ACC112 (cell line): ENCODE results near the gene HCN3.
"Not testable (repeated sequence)": the region's sequence is repeated elsewhere in the genome, so short reads cannot be mapped to it uniquely, and the experiment has no call there.

Experiments
- H2AFZ ChIP-seq: fragments of 200-600 bp; sonication (generic); one replicate; pipeline ENCODE4 v1.6.0; 2017; ENCODE audit warnings: antibody characterized with exemption, low read length; ENCODE audit not compliant: unreplicated experiment
- H3K27ac ChIP-seq: fragments of 200-600 bp; sonication (generic); 2 replicates; pipeline ENCODE4 v1.5.1; 2014; ENCODE audit warnings: low read depth, mild to moderate bottlenecking, antibody characterized with exemption, low read length, moderate library complexity
- H3K27me3 ChIP-seq: fragments of 200-600 bp; sonication (generic); 2 replicates; pipeline ENCODE4 v1.6.1; 2014; ENCODE audit warnings: mild to moderate bottlenecking, antibody characterized with exemption, low read length, moderate library complexity, mixed read lengths; ENCODE audit not compliant: insufficient read depth
- H3K36me3 ChIP-seq: fragments of 200-600 bp; sonication (generic); 2 replicates; pipeline ENCODE4 v1.6.1; 2016; ENCODE audit warnings: mild to moderate bottlenecking, antibody characterized with exemption, low read length, moderate library complexity, mixed read lengths; ENCODE audit not compliant: insufficient read depth
- H3K4me1 ChIP-seq: fragments of 200-600 bp; sonication (generic); one replicate; pipeline ENCODE4 v1.6.1; 2016; ENCODE audit warnings: low read length, mixed read lengths; ENCODE audit not compliant: insufficient read depth, unreplicated experiment, control insufficient read depth
- H3K4me3 ChIP-seq: fragments of 200-600 bp; sonication (generic); 2 replicates; pipeline ENCODE4 v1.5.1; 2014; ENCODE audit warnings: mild to moderate bottlenecking, low read depth, low read length
- H3K79me2 ChIP-seq: fragments of 200-600 bp; sonication (generic); one replicate; pipeline ENCODE4 v1.6.0; 2016; ENCODE audit warnings: low read length; ENCODE audit not compliant: control insufficient read depth, unreplicated experiment, insufficient read depth

The HCN3 gene

GRCh38 chr1:155277070-155277901 is at the start of gene HCN3:
Gene HCN3 (plus strand): TSS chr1:155277463. CDS start chr1:155277591, 128 bp downstream.
- no peaks in the 10 kb centered on the region for H3K36me3 ChIP-seq
- peaks cover 7% of the 10 kb centered on the region for H3K79me2 ChIP-seq
- peak within 1 kb of the TSS; percentile 86 for H3K4me3 ChIP-seq
- H3K27me3 ChIP-seq: no peaks in the 10 kb centered on the region
- no peak within 1 kb of the TSS for H3K27ac ChIP-seq
- peak within 1 kb of the TSS; percentile 88 for H2AFZ ChIP-seq
- H3K4me1 ChIP-seq: peaks cover 13% of the 10 kb centered on the region

- H3K27ac ChIP-seq: peak overlapping the region; percentile 73
These were observed 49.2 kb upstream of the HCN3 start for GRCh38 chr1:155228096-155228427.

GRCh38 chr1:155231302-155231701 is 46.0 kb upstream of the HCN3 start:
- H3K4me1 ChIP-seq, H3K4me3 ChIP-seq, H3K27me3 ChIP-seq, H3K79me2 ChIP-seq, H3K36me3 ChIP-seq, H3K27ac ChIP-seq, H2AFZ ChIP-seq: not testable (repeated sequence)

More at GRCh38 chr1:155228096-155228427, 49.2 kb upstream of the HCN3 start:
- H3K79me2 ChIP-seq: peaks cover 22% of the 10 kb centered on the region
- H3K36me3 ChIP-seq: no peaks in the 10 kb centered on the region
- H3K4me1 ChIP-seq: peaks cover 35% of the 10 kb centered on the region
- H3K27me3 ChIP-seq: no peaks in the 10 kb centered on the region
- peak overlapping the region; percentile 93 for H3K4me3 ChIP-seq
- H2AFZ ChIP-seq: peak overlapping the region; percentile 76

GRCh38 chr1:155232001-155232978 is 45.0 kb upstream of the HCN3 start:
- peaks cover 13% of the 10 kb centered on the region for H3K4me1 ChIP-seq
- not testable (repeated sequence) for H3K27me3 ChIP-seq, H3K79me2 ChIP-seq, H2AFZ ChIP-seq, H3K27ac ChIP-seq, H3K4me3 ChIP-seq, H3K36me3 ChIP-seq

- H3K27ac ChIP-seq, H2AFZ ChIP-seq, H3K4me3 ChIP-seq, H3K79me2 ChIP-seq, H3K4me1 ChIP-seq, H3K27me3 ChIP-seq, H3K36me3 ChIP-seq: not testable (repeated sequence)
These were observed 43.8 kb upstream of the HCN3 start for GRCh38 chr1:155233502-155233901.

GRCh38 chr1:155235375-155235774 is 41.9 kb upstream of the HCN3 start:
- H3K4me1 ChIP-seq, H3K4me3 ChIP-seq, H3K36me3 ChIP-seq, H3K27me3 ChIP-seq, H3K79me2 ChIP-seq, H3K27ac ChIP-seq, H2AFZ ChIP-seq: not testable (repeated sequence)

GRCh38 chr1:155236451-155236850 is 40.8 kb upstream of the HCN3 start:
- H3K79me2 ChIP-seq: no peaks in the 10 kb centered on the region
- H3K4me3 ChIP-seq: no peak overlapping the region
- H2AFZ ChIP-seq: no peak overlapping the region
- no peaks in the 10 kb centered on the region for H3K27me3 ChIP-seq
- no peaks in the 10 kb centered on the region for H3K36me3 ChIP-seq
- H3K27ac ChIP-seq: no peak overlapping the region
- peaks cover 11% of the 10 kb centered on the region for H3K4me1 ChIP-seq

- H2AFZ ChIP-seq: peak overlapping the region; percentile 57
- peak overlapping the region; percentile 78 for H3K4me3 ChIP-seq
- H3K27me3 ChIP-seq: no peaks in the 10 kb centered on the region
- no peak overlapping the region for H3K27ac ChIP-seq
- peaks cover 15% of the 10 kb centered on the region for H3K79me2 ChIP-seq
- no peaks in the 10 kb centered on the region for H3K36me3 ChIP-seq
- peaks cover 25% of the 10 kb centered on the region for H3K4me1 ChIP-seq
These were observed 36.1 kb upstream of the HCN3 start for GRCh38 chr1:155241069-155241679.

GRCh38 chr1:155241841-155242264 is 35.4 kb upstream of the HCN3 start:
- Histone ChIP-seq H3K4me1 (peaks cover 24% of the 10 kb centered on the region), H2AFZ (no peak overlapping the region), H3K27ac (no peak overlapping the region), H3K79me2 (peaks cover 15% of the 10 kb centered on the region), H3K4me3 (no peak overlapping the region), H3K36me3 (no peaks in the 10 kb centered on the region), H3K27me3 (no peaks in the 10 kb centered on the region)

GRCh38 chr1:155242805-155243358 is 34.4 kb upstream of the HCN3 start:
- no peak overlapping the region for H2AFZ ChIP-seq
- no peak overlapping the region for H3K27ac ChIP-seq
- H3K36me3 ChIP-seq: no peaks in the 10 kb centered on the region
- peaks cover 21% of the 10 kb centered on the region for H3K4me1 ChIP-seq
- peak overlapping the region; percentile 72 for H3K4me3 ChIP-seq
- no peaks in the 10 kb centered on the region for H3K27me3 ChIP-seq
- H3K79me2 ChIP-seq: peaks cover 15% of the 10 kb centered on the region
